GM18508 (cell line): ENCODE results near the gene PLCZ1.
"Not testable (repeated sequence)": the region's sequence is repeated elsewhere in the genome, so short reads cannot be mapped to it uniquely, and the experiment has no call there.

Source experiments
- ATAC-seq: cut with Tn5 transposase; IDR thresholded peaks from one replicate; pipeline ENCODE4 v1.9.1; 2021; ENCODE audit warnings: moderate number of reproducible peaks; ENCODE audit not compliant: insufficient read depth, unreplicated experiment

The PLCZ1 gene

DNA sequence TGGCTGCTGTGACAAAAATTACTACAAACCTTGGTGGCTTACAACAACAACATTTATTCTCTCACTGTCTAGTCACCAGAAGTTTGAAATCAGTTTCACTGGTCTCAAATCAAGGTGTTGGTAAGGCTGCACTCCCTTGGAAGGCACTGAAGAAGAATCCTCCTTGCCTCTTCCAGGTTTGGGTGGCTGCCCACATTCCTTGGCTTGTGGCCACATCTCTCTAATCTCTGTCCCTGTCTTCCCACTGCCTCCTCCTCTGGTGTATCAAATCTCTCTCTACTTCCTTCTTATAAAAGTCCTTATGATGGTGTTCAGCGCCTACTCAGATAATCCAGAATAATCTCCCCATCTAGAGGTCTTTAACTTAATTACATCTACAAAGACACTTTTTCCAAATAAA lies 31.0 kb downstream of the PLCZ1 start:
- no peak for ATAC-seq

DNA sequence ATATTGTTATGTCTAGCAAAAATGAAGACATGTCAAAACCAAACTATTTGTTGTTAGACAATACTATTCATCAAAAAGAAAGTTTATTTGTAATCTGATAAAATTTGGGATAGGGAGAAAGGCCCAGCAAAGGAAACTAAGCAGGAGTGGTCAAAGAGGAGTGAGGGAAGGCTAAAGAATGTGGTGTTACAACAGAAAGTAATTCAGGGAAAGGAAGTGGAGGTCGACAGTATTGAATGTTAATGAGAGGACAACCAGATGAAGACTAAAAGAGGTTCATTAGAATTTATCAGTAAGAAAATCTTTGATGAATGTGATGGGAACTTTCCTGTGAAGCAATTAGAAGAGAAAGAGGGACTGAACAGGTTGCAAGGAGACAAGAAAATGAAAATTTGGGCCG lies 33.9 kb downstream of the PLCZ1 start:
- no peak for ATAC-seq

DNA sequence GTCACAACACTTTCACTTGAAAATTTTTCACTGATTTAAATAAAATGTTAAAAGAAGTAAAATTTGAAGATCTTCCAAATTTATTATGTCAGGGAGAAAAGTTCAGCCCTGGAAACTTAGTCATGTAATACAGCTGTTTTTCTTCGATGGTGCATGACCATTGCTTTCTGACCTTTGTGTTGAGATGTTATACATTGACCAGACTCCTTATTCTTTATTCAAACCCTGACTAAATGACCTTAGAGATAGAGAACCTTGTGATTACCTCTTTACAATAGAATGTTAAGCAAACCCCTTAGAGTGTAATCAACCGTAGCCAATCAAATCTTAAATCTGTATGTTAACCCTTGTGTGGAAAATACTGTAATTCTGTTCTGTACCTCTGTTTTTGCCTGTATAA lies 34.5 kb downstream of the PLCZ1 start:
- no peak for ATAC-seq

DNA sequence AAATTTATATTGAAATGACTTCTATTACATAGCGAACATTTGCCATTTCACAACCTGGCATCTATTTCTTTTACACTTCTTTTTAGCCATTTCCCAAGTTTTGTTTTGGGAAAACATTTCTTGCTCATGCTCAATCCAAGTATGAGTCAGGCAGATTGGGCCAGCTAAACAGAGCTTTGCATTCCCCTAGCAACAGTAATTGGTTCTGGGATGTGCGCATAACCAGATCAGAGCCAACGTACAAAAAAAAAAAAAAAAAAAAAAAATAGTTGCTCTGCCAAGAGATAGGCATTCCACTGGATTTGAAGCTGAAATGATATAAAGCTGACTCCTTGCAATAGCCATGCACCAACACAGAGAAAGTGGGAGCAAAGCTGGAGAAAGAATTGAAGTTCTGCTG lies 37.5 kb downstream of the PLCZ1 start:
- ATAC-seq = no peak

DNA sequence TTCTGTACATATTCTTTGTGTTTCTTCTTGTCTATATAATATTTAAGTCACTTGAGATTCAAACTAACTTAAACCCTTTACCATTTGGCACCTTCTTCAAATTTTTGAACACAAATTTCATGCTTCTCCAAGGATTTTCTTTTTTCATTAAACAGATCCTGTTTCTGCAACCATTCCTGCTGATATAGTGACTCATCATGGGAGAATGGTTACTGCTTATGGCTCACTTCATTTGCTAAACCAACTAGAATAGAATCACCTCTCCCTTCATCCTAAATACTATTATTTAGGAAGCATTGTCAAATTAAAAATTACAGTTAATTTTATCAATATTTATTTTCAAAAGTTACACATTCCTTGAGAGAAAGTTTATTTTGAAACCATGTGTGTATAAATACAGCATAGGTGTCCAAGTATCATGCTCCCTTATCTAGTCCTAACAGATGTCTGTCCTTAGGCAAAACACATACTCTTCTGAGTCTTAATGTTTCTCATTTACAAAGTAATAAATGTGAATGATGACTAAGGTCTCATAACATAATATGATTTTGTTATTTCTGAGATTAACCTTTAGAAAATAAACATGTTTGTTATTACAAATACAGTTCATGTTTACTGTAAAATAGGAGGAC lies 40.7 kb downstream of the PLCZ1 start:
- ATAC-seq = no peak

DNA sequence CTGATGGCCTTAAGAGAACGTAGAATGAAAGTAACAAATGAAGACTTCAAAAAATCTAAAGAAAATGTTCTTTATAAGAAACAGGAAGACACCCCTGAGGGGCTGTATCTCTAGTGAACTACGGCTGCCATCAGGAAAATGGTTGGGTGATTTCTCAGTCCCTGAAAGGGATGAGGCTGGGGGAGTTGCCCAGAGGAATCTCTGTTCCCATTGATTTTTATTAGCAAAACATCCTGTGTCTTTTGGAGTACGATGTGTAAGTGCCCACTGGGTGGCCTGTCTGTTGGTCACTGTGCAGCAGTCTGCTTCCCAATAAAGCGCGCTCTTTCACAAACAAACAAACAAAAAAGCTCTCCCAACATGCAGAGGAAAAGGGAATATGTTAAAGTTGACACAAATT lies 43.8 kb downstream of the PLCZ1 start:
- not testable (repeated sequence) for ATAC-seq

DNA sequence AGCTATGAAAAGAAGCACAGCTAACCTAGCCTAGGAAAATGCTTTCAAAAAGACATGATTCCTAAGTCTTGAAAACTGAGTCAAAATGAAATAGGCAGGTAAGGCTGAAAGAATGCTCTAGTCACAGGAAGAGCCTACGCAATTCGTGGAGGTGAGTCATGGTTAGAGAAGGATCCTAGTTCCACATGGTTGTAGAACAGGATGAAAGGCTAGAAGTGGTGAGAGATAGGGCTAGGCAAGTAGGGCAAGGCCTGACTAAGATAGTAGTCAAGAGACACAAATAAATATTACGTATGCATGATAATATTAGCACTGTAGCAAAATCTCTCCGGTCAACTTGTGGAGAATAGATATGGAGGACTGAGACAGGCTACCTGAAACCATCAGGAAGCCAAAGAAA lies 47.2 kb downstream of the PLCZ1 start:
- ATAC-seq = no peak

DNA sequence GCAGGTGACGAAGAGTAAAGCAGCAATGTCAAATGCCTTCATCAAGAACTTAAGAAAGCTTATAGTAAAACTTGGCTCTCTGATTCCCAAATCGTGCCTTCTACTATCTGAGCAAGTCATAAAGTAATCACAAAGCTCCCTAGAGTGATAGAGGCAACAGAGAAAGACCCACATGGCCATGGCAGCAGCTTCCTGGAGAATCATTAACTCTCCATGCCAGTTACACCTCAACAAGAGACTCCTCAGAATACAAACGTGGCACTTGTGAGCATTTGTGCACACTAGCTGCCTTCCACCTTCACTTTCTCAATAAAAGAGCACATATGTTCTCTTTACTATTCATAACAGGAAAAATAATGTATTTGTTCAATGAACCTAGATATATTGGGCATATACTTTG lies 48.0 kb downstream of the PLCZ1 start:
- ATAC-seq = no peak

DNA sequence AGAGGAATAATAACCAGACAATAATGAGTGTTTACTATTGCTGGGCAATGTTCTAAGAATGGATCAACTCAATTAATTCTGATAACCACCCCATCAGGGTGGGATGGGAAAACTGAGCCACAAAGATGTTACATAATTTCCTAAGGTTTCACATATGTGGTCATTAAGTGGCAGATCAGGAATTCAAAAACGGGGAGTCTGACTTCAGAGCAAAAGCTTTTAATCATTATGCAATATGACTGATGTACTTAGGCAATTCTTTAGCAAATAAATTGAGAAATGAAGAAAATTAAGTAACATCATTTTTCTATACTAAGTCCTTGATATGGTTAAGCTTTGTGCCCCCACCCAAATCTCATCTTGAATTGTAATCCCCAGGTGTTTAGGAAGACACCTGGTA lies 53.4 kb downstream of the PLCZ1 start:
- no peak for ATAC-seq

DNA sequence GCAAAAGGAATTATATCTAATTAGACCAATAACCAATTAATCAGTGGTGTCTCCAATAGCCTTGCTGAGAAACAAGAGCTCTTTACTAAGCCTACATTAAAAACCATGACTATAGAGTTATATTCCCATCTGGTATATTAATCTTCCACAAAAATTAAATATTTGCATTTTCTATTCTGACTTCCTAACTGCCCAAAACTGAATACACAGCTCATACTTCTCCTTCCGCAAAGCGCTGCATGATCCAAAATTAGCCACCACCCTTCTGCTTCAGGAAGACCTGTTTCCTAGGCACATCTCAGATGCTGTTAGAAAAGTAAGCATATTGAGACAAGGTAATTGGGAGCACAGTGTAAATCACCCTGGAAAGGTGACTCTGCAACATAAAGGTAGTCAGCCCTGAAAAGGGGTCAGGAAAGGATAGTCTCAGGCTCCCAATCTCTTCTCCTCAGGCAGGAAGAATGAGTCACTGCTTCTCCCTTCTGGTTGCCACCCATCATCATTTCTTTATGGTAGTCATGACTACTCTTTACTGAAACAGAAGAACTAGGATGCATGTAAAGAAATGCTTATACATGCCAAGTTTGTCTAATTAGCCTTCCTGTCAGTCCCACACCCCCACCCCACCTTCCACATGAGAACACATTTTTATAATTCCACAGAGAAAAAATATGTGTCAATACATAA lies 54.3 kb downstream of the PLCZ1 start:
- ATAC-seq = no peak

DNA sequence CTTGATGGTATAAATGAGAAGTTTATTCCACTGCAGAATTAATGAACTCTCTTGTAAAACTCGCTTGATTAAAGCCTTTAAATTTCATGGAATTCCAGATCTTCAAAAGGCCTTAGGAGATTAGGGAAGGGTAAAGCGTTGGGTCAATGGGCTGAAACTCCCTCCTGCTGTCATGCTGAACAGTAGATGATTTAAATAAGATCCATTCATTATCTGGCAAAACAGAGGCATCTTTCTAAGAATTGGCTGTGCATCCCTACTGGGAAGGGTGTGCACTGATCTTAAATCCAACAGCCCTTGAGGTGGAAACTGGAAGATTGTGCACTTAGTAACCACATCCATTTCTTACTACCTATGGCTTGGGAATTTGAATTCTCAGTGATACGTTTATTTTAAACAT lies 56.0 kb downstream of the PLCZ1 start:
- no peak for ATAC-seq

DNA sequence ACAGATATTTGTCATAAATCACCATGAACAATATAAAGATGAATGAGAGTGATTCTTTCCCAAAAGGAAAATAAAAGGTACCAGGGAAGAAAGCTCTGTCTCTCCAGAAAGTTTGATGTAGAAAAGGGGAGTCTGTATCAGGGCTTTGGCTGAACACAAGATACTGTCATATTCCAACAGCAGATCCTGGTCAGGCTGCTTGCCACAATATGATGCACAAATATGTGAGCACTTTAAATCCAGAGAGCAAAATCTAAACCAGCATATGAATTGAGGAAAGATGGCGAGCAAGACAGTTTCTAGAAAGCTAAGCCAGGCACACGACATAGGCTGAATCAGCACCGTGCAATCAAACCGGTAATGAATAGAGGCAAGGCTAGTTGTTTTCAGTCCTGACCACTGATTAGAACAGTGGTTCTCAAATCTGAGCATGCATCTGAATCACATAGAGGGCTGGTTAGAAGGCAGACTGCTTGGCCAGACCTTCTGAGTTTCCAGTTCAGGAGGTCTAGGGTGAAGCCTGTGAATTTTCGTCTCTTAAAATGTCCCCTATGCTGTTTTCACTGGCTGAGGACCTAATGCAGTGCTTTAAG lies 60.7 kb downstream of the PLCZ1 start:
- ATAC-seq = no peak

DNA sequence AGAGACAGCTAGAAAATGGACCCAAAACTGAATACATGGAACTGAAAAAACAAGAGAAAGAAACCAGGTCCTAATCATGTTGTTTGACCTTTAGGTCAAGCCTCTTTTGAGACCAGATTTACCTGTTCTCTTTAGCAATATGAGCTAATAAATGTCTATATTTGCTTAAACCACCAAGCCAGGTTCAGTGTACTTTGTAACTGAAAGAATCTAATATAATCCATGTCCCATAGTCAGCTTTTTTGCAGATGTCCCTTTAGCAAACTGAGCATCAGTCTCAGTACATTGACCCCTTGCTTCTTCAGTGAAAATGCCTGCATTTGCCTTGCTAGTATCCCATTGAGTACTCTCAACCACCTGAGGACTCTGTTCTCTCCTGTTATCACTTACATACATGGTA lies 61.7 kb downstream of the PLCZ1 start:
- ATAC-seq = no peak

DNA sequence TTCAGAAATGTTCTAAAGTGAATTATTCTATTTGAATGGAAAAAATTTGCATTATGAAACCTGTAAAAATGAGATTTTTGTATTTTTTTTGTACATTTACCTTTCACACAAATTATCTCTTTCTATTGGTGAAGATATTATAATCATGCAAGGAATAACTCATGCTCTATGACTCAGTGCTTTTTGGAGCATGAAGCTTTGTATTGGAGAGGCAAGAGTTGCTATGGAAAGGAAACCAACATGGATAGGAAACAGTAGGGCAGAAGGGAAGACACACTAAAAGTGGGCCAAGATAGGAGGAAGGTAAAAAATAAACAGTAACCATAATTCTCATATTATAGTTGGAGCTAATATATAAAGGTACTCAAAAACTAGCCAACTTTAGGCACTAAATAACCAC lies 79.0 kb downstream of the PLCZ1 start:
- ATAC-seq = no peak

DNA sequence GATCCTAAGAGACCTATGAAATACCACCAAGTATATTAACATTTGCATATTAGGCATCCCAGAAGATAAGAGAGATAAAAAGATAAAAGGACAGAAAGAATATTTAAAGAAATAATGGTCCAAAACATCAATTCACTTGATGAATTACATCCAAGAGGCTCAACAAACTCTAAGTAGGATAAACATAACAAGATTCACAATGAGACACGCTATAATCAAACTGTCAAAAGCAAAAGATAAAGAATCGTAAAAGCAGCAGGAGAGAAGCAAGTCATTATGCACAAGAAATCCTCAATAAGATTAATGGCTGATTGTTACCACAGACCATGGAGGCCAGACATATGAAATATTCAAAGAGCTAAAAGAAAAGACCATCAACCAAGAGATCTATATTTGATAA lies 79.6 kb downstream of the PLCZ1 start:
- ATAC-seq = no peak

DNA sequence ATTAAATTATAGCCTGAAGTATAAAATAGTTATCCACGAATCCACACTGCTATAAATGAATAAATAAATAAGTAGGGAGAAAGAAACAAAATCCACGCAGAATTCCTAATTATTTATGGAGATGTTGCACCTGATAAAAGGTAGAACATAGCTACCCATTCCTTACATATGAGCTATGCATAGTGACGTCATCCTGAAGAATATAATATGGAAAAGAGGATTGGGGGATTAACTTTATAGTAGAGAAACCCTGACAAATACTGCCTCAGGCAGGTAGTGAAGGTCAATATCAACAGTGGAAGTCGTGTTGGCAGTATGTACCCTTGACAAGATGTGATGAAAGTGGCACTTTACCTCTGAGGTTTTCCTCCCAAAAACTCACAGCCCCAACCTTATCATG lies 82.5 kb downstream of the PLCZ1 start:
- ATAC-seq = no peak

DNA sequence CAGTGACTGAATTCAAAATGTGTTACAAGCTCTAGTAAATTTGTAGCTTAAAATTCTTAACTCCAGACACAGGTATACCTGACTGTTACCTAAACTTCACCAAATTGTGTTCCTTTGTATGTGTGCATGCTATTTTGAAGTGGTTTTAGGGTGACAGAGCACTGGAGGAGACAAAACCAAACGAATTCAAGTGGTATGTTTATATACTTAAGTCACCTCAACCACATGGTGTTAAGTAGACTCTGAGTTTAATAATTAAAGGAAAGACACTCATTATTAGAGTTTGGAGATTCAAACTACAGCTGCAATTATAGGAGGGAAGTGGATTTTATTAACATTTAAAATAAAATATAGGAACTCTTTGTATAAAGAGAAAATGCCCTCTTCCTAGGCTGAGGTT lies 84.3 kb downstream of the PLCZ1 start:
- no peak for ATAC-seq

DNA sequence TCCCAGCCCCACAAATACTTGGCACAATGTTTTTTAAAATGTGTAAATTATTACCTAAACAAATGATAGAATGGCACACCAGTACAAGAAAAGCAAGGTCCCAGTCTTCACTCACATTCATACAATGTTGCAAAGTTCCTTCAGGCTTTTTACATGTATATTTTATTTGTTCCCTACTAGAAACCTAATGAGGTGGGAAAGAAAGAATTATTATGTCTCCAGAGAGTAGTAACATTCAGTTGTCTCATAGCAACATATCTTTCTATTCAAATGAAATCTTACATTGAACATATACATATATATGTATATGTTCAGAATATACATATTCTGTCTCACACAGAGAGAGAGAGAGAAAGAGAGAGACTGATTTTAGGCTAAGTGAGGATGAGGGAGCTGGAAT lies 85.2 kb downstream of the PLCZ1 start:
- ATAC-seq = no peak

DNA sequence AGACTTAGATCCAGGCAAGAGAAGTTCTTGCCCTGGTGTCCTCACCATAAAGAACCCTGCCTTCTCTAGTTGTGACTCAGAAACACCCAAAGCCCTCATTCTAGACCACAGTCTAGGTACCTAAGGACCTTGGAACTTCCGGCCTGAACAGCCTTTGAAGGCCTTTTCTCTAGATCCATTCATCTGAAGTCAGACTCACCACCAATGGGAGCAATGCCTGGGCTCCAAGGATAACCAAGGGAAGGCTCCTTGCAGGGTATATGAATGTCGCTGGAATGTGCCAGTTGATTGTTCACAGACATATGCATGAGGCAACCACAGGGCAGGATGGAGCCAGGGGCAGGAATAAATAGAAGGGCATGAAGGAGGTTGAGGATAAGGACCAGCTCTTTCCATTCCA lies 86.3 kb downstream of the PLCZ1 start:
- no peak for ATAC-seq

DNA sequence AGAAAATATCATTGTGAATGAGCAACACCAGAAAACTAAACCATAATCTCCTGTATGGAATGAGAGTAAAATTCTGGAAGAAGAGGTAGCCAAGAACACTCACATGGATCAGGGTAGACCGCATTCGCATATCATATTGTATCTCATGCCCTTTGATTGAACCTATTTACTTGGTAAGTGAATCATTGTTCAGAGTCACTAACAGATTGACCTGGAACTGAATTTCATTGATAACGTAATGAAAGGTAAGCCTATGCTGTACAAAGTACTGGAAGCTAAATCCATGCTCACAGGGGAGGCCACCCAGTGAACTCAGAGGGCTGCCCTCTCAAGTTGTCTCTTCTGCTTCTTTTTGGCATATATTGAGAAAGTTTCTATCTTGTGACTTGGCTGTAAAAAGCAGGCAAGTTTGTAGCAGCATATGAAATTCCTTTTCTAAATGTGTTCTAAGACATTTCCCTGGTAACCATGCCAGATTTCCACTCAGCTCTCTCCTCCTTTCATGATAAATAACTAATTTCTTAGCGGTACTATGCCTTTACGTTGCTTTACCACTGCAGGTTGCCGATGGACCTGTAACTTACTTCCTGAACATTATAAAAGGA lies 91.4 kb downstream of the PLCZ1 start:
- ATAC-seq = no peak

DNA sequence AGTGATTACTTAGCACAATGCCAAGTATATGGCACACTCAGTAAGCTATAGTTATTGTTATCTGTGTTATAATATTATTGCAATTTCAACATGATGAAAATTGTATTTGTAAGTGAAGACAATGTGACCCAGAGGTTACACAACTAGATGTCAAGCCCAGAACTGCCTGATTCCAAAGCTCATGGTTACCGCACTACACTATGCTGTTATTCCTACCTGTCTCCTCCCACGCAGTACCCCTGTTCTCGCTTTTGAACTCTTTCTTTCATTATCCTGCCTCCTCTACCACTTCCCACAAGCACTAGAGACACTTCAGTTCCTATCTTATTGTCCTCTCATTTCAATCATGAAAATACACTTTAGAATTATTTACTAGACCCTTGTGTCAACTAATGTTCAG lies 93.2 kb downstream of the PLCZ1 start:
- ATAC-seq = no peak

DNA sequence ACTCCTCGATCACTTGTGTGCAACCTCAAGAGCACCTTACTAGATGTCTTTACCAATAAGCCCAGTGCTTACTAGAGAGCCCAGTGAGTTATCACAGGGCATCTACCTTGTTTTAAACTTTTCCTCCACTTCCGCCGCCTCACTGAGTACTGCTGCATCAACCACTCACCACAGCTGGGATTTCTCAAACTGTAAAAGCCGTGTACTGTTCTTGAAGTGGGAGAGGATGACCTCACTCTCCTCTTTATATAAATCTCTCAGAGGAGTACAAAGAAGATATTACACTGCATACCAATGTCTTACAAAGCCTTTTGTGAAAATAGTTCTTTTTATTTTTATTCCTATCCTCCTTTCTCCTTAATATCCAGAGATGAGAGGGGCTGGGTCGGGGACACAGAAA lies 94.1 kb downstream of the PLCZ1 start:
- no peak for ATAC-seq
